GM18519 (cell line): ENCODE measurements around the gene CFAP299.
"Not testable (repeated sequence)": the region's sequence is repeated elsewhere in the genome, so short reads cannot be mapped to it uniquely, and the experiment has no call there.

Experiments used
- ATAC-seq: cut with Tn5 transposase; IDR thresholded peaks from one replicate; pipeline ENCODE4 v1.9.1; 2021; ENCODE audit warnings: mild to moderate bottlenecking, moderate library complexity; ENCODE audit not compliant: unreplicated experiment, low FRiP score

CFAP299 gene

GRCh38 chr4:80335554-80336358 lies at the start of gene CFAP299:
Gene CFAP299, plus strand, starts transcription at chr4:80335730.
- peak; percentile 95 for ATAC-seq

- ATAC-seq: no peak
Measured at GRCh38 chr4:80286451-80286850, 49.1 kb upstream of the CFAP299 start.

- ATAC-seq: not testable (repeated sequence)
Measured at GRCh38 chr4:80290665-80291064, 44.9 kb upstream of the CFAP299 start.

- ATAC-seq: no peak
Measured at GRCh38 chr4:80294206-80294605, 41.3 kb upstream of the CFAP299 start.

GRCh38 chr4:80295336-80295735 lies 40.2 kb upstream of the CFAP299 start:
- ATAC-seq: no peak

- ATAC-seq: no peak
Measured at GRCh38 chr4:80295826-80296225, 39.7 kb upstream of the CFAP299 start.

- no peak for ATAC-seq
Measured at GRCh38 chr4:80301884-80302283, 33.6 kb upstream of the CFAP299 start.

GRCh38 chr4:80302616-80303223 lies 32.8 kb upstream of the CFAP299 start:
- ATAC-seq: no peak

GRCh38 chr4:80305466-80305865 lies 30.1 kb upstream of the CFAP299 start:
- no peak for ATAC-seq

GRCh38 chr4:80306260-80306659 lies 29.3 kb upstream of the CFAP299 start:
- no peak for ATAC-seq

- no peak for ATAC-seq
Measured at GRCh38 chr4:80307183-80307735, 28.3 kb upstream of the CFAP299 start.

GRCh38 chr4:80307774-80308465 lies 27.6 kb upstream of the CFAP299 start:
- no peak for ATAC-seq

- ATAC-seq: no peak
Measured at GRCh38 chr4:80308466-80308822, 27.1 kb upstream of the CFAP299 start.

- no peak for ATAC-seq
Measured at GRCh38 chr4:80309294-80310004, 26.1 kb upstream of the CFAP299 start.

GRCh38 chr4:80311130-80311529 lies 24.4 kb upstream of the CFAP299 start:
- ATAC-seq: no peak

GRCh38 chr4:80312124-80312523 lies 23.4 kb upstream of the CFAP299 start:
- ATAC-seq: no peak

GRCh38 chr4:80313627-80314026 lies 21.9 kb upstream of the CFAP299 start:
- ATAC-seq: no peak

- not testable (repeated sequence) for ATAC-seq
Measured at GRCh38 chr4:80315848-80316247, 19.7 kb upstream of the CFAP299 start.

GRCh38 chr4:80321341-80321740 lies 14.2 kb upstream of the CFAP299 start:
- no peak for ATAC-seq

- ATAC-seq: no peak
Measured at GRCh38 chr4:80321776-80322175, 13.8 kb upstream of the CFAP299 start.

GRCh38 chr4:80322716-80323115 lies 12.8 kb upstream of the CFAP299 start:
- no peak for ATAC-seq
